ENCODE data around the gene TXNDC12.
A peak's percentile ranks its signal among the peaks of the same experiment; 100 is the strongest.
"Not testable (repeated sequence)": the region's sequence is repeated elsewhere in the genome, so short reads cannot be mapped to it uniquely, and the experiment has no call there.

Gene TXNDC12

GRCh38 chr1:52032124-52032784 lies 22.7 kb downstream of the TXNDC12 start:
- DNase-seq (ENCODE audit: low read depth) = no peak
- H3K4me3 ChIP-seq (ENCODE audit: low read length) = peak overlapping the region; percentile 91
- no peak; the same call in 1 of the 2 replicates for TF ChIP-seq CTCF (conservative IDR thresholded peaks at IDR 0.05; ENCODE audit: low read length)

- DNase-seq (ENCODE audit: low read depth) = not testable (repeated sequence)
These were observed 26.2 kb downstream of the TXNDC12 start for GRCh38 chr1:52028839-52029238.

GRCh38 chr1:52028328-52028727 lies 26.7 kb downstream of the TXNDC12 start:
- no peak overlapping the region for H3K4me3 ChIP-seq (ENCODE audit: low read length)
- no peak for TF ChIP-seq CTCF (conservative IDR thresholded peaks at IDR 0.05; ENCODE audit: low read length)

More at GRCh38 chr1:52028839-52029238, 26.2 kb downstream of the TXNDC12 start:
- H3K4me3 ChIP-seq (ENCODE audit: low read length) = not testable (repeated sequence)

GRCh38 chr1:52026278-52026677 lies 28.7 kb downstream of the TXNDC12 start:
- no peak overlapping the region for H3K4me3 ChIP-seq (ENCODE audit: low read length)
- no peak for TF ChIP-seq CTCF (conservative IDR thresholded peaks at IDR 0.05; ENCODE audit: low read length)
- no peak for DNase-seq (ENCODE audit: low read depth)

More at GRCh38 chr1:52028328-52028727, 26.7 kb downstream of the TXNDC12 start:
- DNase-seq (ENCODE audit: low read depth) = no peak

- no peak overlapping the region for H3K4me3 ChIP-seq (ENCODE audit: low read length)
- no peak for DNase-seq (ENCODE audit: low read depth)
- TF ChIP-seq CTCF (conservative IDR thresholded peaks at IDR 0.05; ENCODE audit: low read length) = no peak
These were observed 32.9 kb downstream of the TXNDC12 start for GRCh38 chr1:52022133-52022532.

GRCh38 chr1:52008071-52008809 lies 46.8 kb downstream of the TXNDC12 start:
- TF ChIP-seq CTCF (conservative IDR thresholded peaks at IDR 0.05; ENCODE audit: low read length) = no peak
- H3K4me3 ChIP-seq (ENCODE audit: low read length) = no peak overlapping the region
- DNase-seq (ENCODE audit: low read depth) = no peak

- peak; percentile 52 for DNase-seq (ENCODE audit: low read depth)
- H3K4me3 ChIP-seq (ENCODE audit: low read length) = no peak overlapping the region
- TF ChIP-seq CTCF (conservative IDR thresholded peaks at IDR 0.05; ENCODE audit: low read length) = no peak
These were observed 47.6 kb downstream of the TXNDC12 start for GRCh38 chr1:52007215-52008002.

- not testable (repeated sequence) for DNase-seq (ENCODE audit: low read depth)
These were observed 48.9 kb downstream of the TXNDC12 start for GRCh38 chr1:52006081-52006553.

GRCh38 chr1:52005548-52005947 lies 49.4 kb downstream of the TXNDC12 start:
- H3K4me3 ChIP-seq (ENCODE audit: low read length) = not testable (repeated sequence)
- DNase-seq (ENCODE audit: low read depth) = peak; percentile 91

More at GRCh38 chr1:52006081-52006553, 48.9 kb downstream of the TXNDC12 start:
- not testable (repeated sequence) for H3K4me3 ChIP-seq (ENCODE audit: low read length)
